AG10803 (cell line): ENCODE results near the gene UFD1.

Source experiments
- DNase-seq: peaks from one replicate; pipeline ENCODE4 v3.0.0; 2010; ENCODE audit warnings: low read depth
- H3K4me3 ChIP-seq: 2 replicates; pipeline ENCODE4 v1.5.1; 2011; ENCODE audit warnings: mild to moderate bottlenecking, low read length, control low read depth
- TF ChIP-seq, protein P1 (sequence below): conservative IDR thresholded peaks from 2 replicates; pipeline ENCODE4 v1.5.1; 2011; ENCODE audit warnings: mild to moderate bottlenecking, low read length, control low read depth, inconsistent platforms

UFD1 gene, protein sequence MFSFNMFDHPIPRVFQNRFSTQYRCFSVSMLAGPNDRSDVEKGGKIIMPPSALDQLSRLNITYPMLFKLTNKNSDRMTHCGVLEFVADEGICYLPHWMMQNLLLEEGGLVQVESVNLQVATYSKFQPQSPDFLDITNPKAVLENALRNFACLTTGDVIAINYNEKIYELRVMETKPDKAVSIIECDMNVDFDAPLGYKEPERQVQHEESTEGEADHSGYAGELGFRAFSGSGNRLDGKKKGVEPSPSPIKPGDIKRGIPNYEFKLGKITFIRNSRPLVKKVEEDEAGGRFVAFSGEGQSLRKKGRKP

DNA sequence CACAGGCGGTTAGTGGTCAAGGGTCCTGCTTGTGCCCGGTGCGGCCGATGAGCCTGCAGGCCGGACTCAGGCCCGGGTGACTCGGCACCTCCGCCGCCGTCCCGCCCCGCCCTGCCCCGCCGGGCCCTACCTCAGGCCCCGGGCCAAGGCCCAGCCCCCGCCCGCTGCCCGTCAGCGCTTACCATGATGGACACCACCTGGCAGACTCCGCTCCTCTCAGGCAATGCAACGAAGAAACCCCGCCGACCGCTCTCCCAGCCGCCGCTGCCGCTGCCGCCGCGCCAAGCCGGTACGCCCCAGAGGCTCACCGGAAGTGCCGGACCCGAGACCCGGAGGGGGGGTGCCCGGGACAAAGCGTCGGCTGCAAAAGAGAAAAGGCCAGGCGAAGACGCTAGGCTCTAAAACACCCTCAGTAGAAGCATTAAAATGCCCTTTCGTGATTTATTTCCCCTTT, at the start of gene UFD1:
Gene UFD1 (minus strand): TSS at position 293 of the 454 bp plus-strand sequence. CDS start 108 bp downstream, at position 185.
- TF ChIP-seq, protein P1, sequence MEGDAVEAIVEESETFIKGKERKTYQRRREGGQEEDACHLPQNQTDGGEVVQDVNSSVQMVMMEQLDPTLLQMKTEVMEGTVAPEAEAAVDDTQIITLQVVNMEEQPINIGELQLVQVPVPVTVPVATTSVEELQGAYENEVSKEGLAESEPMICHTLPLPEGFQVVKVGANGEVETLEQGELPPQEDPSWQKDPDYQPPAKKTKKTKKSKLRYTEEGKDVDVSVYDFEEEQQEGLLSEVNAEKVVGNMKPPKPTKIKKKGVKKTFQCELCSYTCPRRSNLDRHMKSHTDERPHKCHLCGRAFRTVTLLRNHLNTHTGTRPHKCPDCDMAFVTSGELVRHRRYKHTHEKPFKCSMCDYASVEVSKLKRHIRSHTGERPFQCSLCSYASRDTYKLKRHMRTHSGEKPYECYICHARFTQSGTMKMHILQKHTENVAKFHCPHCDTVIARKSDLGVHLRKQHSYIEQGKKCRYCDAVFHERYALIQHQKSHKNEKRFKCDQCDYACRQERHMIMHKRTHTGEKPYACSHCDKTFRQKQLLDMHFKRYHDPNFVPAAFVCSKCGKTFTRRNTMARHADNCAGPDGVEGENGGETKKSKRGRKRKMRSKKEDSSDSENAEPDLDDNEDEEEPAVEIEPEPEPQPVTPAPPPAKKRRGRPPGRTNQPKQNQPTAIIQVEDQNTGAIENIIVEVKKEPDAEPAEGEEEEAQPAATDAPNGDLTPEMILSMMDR: no peak
- peak; percentile 84 for DNase-seq
- peak within 1 kb of the TSS; percentile 97 for H3K4me3 ChIP-seq

- no peak overlapping the region for H3K4me3 ChIP-seq
- TF ChIP-seq, protein P1: no peak
- DNase-seq: no peak
Measured at GRCh38 chr22:19527861-19528417, 48.9 kb upstream of the UFD1 start.

DNA sequence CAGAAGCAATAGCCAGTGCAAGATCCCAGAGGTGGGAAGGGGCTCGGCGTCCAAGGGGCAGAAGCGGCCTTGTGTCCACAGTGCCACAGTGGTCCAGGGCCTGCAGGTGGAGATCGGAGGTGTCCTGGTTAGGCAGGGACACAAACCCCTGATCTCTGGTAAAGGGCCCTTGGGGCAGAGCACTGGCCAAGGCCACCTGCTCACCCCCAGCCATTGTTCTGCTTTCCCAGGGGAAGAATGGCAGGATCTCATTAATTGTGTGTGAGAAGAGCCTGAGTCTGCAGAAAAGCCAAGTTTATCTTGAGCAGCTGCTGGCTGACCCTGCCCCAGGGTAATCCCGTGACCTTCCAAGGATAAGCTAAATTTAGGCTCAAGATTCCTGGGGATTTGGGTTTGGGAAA, 48.3 kb upstream of the UFD1 start:
- H3K4me3 ChIP-seq: no peak overlapping the region
- DNase-seq: no peak
- TF ChIP-seq, protein P1: no peak

DNA sequence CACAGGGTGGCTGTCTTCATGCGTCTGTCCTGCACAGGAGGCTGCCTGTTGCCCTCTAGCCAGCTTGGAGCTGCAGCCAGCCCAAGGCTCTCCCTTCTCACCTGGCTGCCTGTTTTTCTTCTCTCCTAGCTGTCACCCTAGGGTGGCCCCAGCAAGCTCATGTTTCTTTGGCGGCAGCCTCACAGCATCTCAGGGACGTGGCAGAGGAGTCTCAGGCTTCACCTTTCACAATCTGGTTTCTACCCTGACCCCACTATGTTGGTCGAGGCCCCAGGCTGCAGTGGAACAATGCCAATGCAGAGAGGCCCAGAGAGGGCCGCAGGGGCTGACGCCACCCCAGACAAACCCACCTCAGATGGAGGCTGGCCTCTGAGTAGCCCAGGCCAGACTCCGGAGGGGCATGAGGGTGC, 47.7 kb upstream of the UFD1 start:
- no peak for DNase-seq
- no peak overlapping the region for H3K4me3 ChIP-seq
- TF ChIP-seq, protein P1: no peak

DNA sequence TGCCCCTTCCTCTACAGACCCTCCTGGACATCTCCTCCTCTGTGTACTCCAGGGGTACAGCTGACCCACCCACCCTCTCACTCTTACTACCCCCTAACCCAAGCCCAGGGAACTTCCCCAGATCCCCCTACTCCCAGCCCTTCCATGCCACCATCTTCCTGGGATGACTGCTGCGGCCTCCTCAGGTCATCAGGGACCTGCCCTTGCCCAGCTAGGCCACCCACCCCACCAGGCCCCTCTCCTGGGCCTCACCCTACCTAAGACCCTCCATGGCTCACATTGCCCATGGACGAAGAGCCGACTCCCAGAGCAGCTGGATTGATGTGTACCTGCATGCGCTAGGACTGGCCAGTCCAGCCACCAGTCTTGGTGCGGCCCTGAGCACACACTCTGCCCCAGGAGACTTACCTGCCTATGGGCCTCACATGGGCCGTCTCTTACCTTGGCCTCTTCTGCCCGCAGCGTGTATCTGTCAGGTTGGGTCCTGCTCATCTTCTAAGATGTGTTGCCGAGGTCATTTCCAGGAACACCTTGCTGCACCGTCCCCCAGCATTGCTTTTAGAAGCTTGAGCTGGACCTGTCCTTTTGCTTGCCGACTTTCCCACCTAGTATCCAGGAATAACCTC, 47.2 kb upstream of the UFD1 start:
- DNase-seq: no peak
- TF ChIP-seq, protein P1: no peak
- H3K4me3 ChIP-seq: no peak overlapping the region

GRCh38 chr22:19525666-19526065, 46.7 kb upstream of the UFD1 start:
- no peak overlapping the region for H3K4me3 ChIP-seq
- no peak for DNase-seq
- TF ChIP-seq, protein P1: no peak
